ENCODE measurements around the gene SERPINA4.

Gene SERPINA4

DNA sequence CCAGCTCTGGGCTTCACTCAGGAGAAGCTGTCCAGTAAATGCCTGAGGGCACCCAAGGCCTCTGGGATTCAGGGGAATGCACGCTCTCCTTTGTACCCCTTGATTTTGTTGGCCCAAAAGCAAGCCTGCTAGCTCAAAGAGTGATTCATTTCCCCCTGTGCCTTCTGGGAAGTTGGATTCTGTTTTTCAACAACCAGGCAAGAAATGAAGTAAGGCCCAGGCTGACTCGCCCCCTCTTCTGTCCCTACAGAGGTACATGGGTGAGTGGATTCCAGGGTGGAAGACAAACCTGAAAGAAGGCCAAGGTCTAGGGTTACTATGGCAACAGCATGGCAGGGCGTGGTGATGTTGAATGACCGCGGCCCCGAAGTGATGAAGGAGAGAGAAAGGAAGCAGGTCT, 10.7 kb downstream of the SERPINA4 start:
- no peak overlapping the region for H3K27ac ChIP-seq (ENCODE audit: low read depth, low read length)
- TF ChIP-seq, protein P1, sequence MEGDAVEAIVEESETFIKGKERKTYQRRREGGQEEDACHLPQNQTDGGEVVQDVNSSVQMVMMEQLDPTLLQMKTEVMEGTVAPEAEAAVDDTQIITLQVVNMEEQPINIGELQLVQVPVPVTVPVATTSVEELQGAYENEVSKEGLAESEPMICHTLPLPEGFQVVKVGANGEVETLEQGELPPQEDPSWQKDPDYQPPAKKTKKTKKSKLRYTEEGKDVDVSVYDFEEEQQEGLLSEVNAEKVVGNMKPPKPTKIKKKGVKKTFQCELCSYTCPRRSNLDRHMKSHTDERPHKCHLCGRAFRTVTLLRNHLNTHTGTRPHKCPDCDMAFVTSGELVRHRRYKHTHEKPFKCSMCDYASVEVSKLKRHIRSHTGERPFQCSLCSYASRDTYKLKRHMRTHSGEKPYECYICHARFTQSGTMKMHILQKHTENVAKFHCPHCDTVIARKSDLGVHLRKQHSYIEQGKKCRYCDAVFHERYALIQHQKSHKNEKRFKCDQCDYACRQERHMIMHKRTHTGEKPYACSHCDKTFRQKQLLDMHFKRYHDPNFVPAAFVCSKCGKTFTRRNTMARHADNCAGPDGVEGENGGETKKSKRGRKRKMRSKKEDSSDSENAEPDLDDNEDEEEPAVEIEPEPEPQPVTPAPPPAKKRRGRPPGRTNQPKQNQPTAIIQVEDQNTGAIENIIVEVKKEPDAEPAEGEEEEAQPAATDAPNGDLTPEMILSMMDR (IDR thresholded peaks at IDR 0.05; ENCODE audit: insufficient read depth, low read length, poor library complexity, severe bottlenecking) = no peak
- no peak for TF ChIP-seq EZH2phosphoT487 (conservative IDR thresholded peaks at IDR 0.05; ENCODE audit: low read length)
- no peaks in the 10 kb centered on the region for H3K9me2 ChIP-seq (replicated peaks; ENCODE audit: insufficient read depth, low read length)
- H3K4me3 ChIP-seq (ENCODE audit: insufficient read depth, low read length, poor library complexity, severe bottlenecking) = no peak overlapping the region
- no peaks in the 10 kb centered on the region for H3K9me3 ChIP-seq (ENCODE audit: insufficient read depth, low read length)
- no peaks in the 10 kb centered on the region for H4K20me1 ChIP-seq (ENCODE audit: low read depth, low read length)
- no peaks in the 10 kb centered on the region for H3K36me3 ChIP-seq (ENCODE audit: low read length)
- H3F3A ChIP-seq (ENCODE audit: insufficient read depth) = no peaks in the 10 kb centered on the region
- no peak overlapping the region for H2AFZ ChIP-seq (ENCODE audit: low read depth, low read length, severe bottlenecking)
- H3K79me2 ChIP-seq (ENCODE audit: insufficient read depth, low read length) = no peaks in the 10 kb centered on the region
- H3K4me2 ChIP-seq (ENCODE audit: low read depth, low read length, poor library complexity, severe bottlenecking) = no peak overlapping the region
- H3K9ac ChIP-seq (ENCODE audit: low read length) = no peak overlapping the region
- H3K27me3 ChIP-seq (ENCODE audit: low read length) = no peaks in the 10 kb centered on the region

- Histone ChIP-seq H3K4me3 (ENCODE audit: insufficient read depth, low read length, poor library complexity, severe bottlenecking) (no peak overlapping the region), H3K79me2 (ENCODE audit: insufficient read depth, low read length) (no peaks in the 10 kb centered on the region), H3K27ac (ENCODE audit: low read depth, low read length) (no peak overlapping the region), H4K20me1 (ENCODE audit: low read depth, low read length) (no peaks in the 10 kb centered on the region), H3K9me2 (replicated peaks; ENCODE audit: insufficient read depth, low read length) (no peaks in the 10 kb centered on the region), H3F3A (ENCODE audit: insufficient read depth) (no peaks in the 10 kb centered on the region), H3K9ac (ENCODE audit: low read length) (no peak overlapping the region), H3K4me2 (ENCODE audit: low read depth, low read length, poor library complexity, severe bottlenecking) (no peak overlapping the region), H3K27me3 (ENCODE audit: low read length) (no peaks in the 10 kb centered on the region), H3K9me3 (ENCODE audit: insufficient read depth, low read length) (no peaks in the 10 kb centered on the region), H2AFZ (ENCODE audit: low read depth, low read length, severe bottlenecking) (no peak overlapping the region), H3K36me3 (ENCODE audit: low read length) (no peaks in the 10 kb centered on the region)
- TF ChIP-seq, protein P1 (IDR thresholded peaks at IDR 0.05; ENCODE audit: insufficient read depth, low read length, poor library complexity, severe bottlenecking) = no peak
- no peak for TF ChIP-seq EZH2phosphoT487 (conservative IDR thresholded peaks at IDR 0.05; ENCODE audit: low read length)
Measured at GRCh38 chr14:94572637-94573303, 11.5 kb downstream of the SERPINA4 start.

GRCh38 chr14:94573475-94574277, 12.4 kb downstream of the SERPINA4 start:
- H3K9ac ChIP-seq (ENCODE audit: low read length) = no peak overlapping the region
- H3F3A ChIP-seq (ENCODE audit: insufficient read depth) = no peaks in the 10 kb centered on the region
- TF ChIP-seq EZH2phosphoT487 (conservative IDR thresholded peaks at IDR 0.05; ENCODE audit: low read length) = no peak
- TF ChIP-seq, protein P1 (IDR thresholded peaks at IDR 0.05; ENCODE audit: insufficient read depth, low read length, poor library complexity, severe bottlenecking) = no peak
- H3K79me2 ChIP-seq (ENCODE audit: insufficient read depth, low read length) = no peaks in the 10 kb centered on the region
- H4K20me1 ChIP-seq (ENCODE audit: low read depth, low read length) = no peaks in the 10 kb centered on the region
- no peak overlapping the region for H2AFZ ChIP-seq (ENCODE audit: low read depth, low read length, severe bottlenecking)
- no peaks in the 10 kb centered on the region for H3K9me2 ChIP-seq (replicated peaks; ENCODE audit: insufficient read depth, low read length)
- H3K4me3 ChIP-seq (ENCODE audit: insufficient read depth, low read length, poor library complexity, severe bottlenecking) = no peak overlapping the region
- H3K36me3 ChIP-seq (ENCODE audit: low read length) = no peaks in the 10 kb centered on the region
- H3K4me2 ChIP-seq (ENCODE audit: low read depth, low read length, poor library complexity, severe bottlenecking) = no peak overlapping the region
- H3K27ac ChIP-seq (ENCODE audit: low read depth, low read length) = no peak overlapping the region
- H3K9me3 ChIP-seq (ENCODE audit: insufficient read depth, low read length) = no peaks in the 10 kb centered on the region
- no peaks in the 10 kb centered on the region for H3K27me3 ChIP-seq (ENCODE audit: low read length)

All from SU-DHL-6 (cell line).